ENCODE measurements around the gene CYRIA. TPM values are rescaled to one million over a fixed set of nuclear protein-coding genes. Genes with fewer than 3 reads are reported as not detected.

The CYRIA gene
- total and polyA plus RNA-seq, 8 donors, result 11.6 to 21.3 (median 15.3) TPM

GRCh38 chr2:16675781-16676180 lies 10.1 kb upstream of the CYRIA start:
- intact Hi-C loops (cut with DNase I), result no loop called here
- no peaks in the 10 kb centered on the region for H3K36me3 ChIP-seq

GRCh38 chr2:16674154-16674553 lies 8.5 kb upstream of the CYRIA start:
- ATAC-seq (no peak), DNase-seq (no peak)
- TF ChIP-seq CTCF (IDR thresholded peaks at IDR 0.05), result no peak
- intact Hi-C loops (cut with DNase I), result no loop called here
- H3K4me1 ChIP-seq, result no peaks in the 10 kb centered on the region
- no peaks in the 10 kb centered on the region for H3K36me3 ChIP-seq
- H3K27ac ChIP-seq, result no peak overlapping the region
- no peak overlapping the region for H3K4me3 ChIP-seq
- H3K27me3 ChIP-seq, result no peaks in the 10 kb centered on the region
- peaks cover 0 to 9% of the 10 kb centered on the region in 2 donors for H3K9me3 ChIP-seq

More at GRCh38 chr2:16675781-16676180, 10.1 kb upstream of the CYRIA start:
- DNase-seq, result no peak
- no peak overlapping the region for H3K4me3 ChIP-seq
- no peak for TF ChIP-seq CTCF (IDR thresholded peaks at IDR 0.05)
- peaks cover 0 to 9% of the 10 kb centered on the region in 2 donors for H3K9me3 ChIP-seq
- no peak for ATAC-seq
- no peak overlapping the region for H3K27ac ChIP-seq
- no peaks in the 10 kb centered on the region for H3K4me1 ChIP-seq
- H3K27me3 ChIP-seq, result no peaks in the 10 kb centered on the region

GRCh38 chr2:16671760-16672159 lies 6.1 kb upstream of the CYRIA start:
- peaks cover 0 to 2% of the 10 kb centered on the region in 2 donors for H3K4me1 ChIP-seq
- H3K36me3 ChIP-seq, result no peaks in the 10 kb centered on the region
- no peak overlapping the region for H3K4me3 ChIP-seq
- no peak for DNase-seq
- H3K27ac ChIP-seq, result no peak overlapping the region
- no peaks in the 10 kb centered on the region for H3K9me3 ChIP-seq
- TF ChIP-seq CTCF (IDR thresholded peaks at IDR 0.05), result no peak
- ATAC-seq, result no peak
- H3K27me3 ChIP-seq, result peaks cover 0 to 4% of the 10 kb centered on the region in 2 donors
- intact Hi-C loops (cut with DNase I), result no loop called here

- no peak for TF ChIP-seq CTCF (IDR thresholded peaks at IDR 0.05)
- Histone ChIP-seq H3K4me1 (peaks cover 0 to 22% of the 10 kb centered on the region in 2 donors), H3K27me3 (peaks cover 0 to 10% of the 10 kb centered on the region in 2 donors), H3K36me3 (no peaks in the 10 kb centered on the region), H3K27ac (no peak overlapping the region), H3K4me3 (no peak overlapping the region), H3K9me3 (no peaks in the 10 kb centered on the region)
- no peak for DNase-seq
- intact Hi-C loops (cut with DNase I), result no loop called here
- no peak for ATAC-seq
Measured at GRCh38 chr2:16669388-16669787, 3.8 kb upstream of the CYRIA start.

- intact Hi-C loops (cut with DNase I), result no loop called here
- Histone ChIP-seq H3K4me3 (peak overlapping the region in 1 of 2 donors; percentile 66), H3K27me3 (peaks cover 0 to 10% of the 10 kb centered on the region in 2 donors), H3K36me3 (no peaks in the 10 kb centered on the region), H3K9me3 (no peaks in the 10 kb centered on the region), H3K4me1 (peaks cover 13 to 52% of the 10 kb centered on the region in 2 donors), H3K27ac (no peak overlapping the region)
- ATAC-seq, result no peak
- peak in 1 of 4 donors; percentile 52 for DNase-seq
- TF ChIP-seq CTCF (IDR thresholded peaks at IDR 0.05), result no peak
Measured at GRCh38 chr2:16666449-16666801, 791 bp upstream of the CYRIA start.

All from left lung (tissue), 10 donors.